Osteoblast (primary cell): ENCODE data around the gene GSDME. TPM values are rescaled to one million over a fixed set of nuclear protein-coding genes. Genes with fewer than 3 reads are reported as not detected.

Experiments used
- DNase-seq: peaks from one replicate; pipeline ENCODE4 v3.0.0; 2011; ENCODE audit warnings: low spot score, mixed read lengths; ENCODE audit not compliant: insufficient read length; ENCODE audit errors: missing footprints
- H2AFZ ChIP-seq: 2 replicates; pipeline ENCODE4 v1.6.0; 2011; ENCODE audit warnings: mild to moderate bottlenecking, low read length
- H3K27ac ChIP-seq: 2 replicates; pipeline ENCODE4 v1.5.1; 2011; ENCODE audit warnings: mild to moderate bottlenecking, low read depth, low read length, moderate library complexity
- H3K27me3 ChIP-seq: 2 replicates; pipeline ENCODE4 v1.6.0; 2012; ENCODE audit warnings: mild to moderate bottlenecking, control low read depth, inconsistent platforms, low read length, moderate library complexity; ENCODE audit not compliant: insufficient read depth
- H3K36me3 ChIP-seq: 2 replicates; pipeline ENCODE4 v1.5.1; 2011; ENCODE audit warnings: mild to moderate bottlenecking, low read length, control low read depth, moderate library complexity; ENCODE audit not compliant: insufficient read depth
- H3K4me1 ChIP-seq: 2 replicates; pipeline ENCODE4 v1.5.1; 2011; ENCODE audit warnings: mild to moderate bottlenecking, low read length, control low read depth, moderate library complexity; ENCODE audit not compliant: insufficient read depth
- H3K4me2 ChIP-seq: 2 replicates; pipeline ENCODE4 v1.6.0; 2011; ENCODE audit warnings: mild to moderate bottlenecking, low read length; ENCODE audit not compliant: insufficient read depth
- H3K4me3 ChIP-seq: fragments of 200-600 bp; sonication (generic); 3 replicates; pipeline ENCODE4 v1.5.1; 2012; ENCODE audit warnings: mild to moderate bottlenecking, low read length, inconsistent platforms; ENCODE audit not compliant: insufficient read depth
- H3K79me2 ChIP-seq: 2 replicates; pipeline ENCODE4 v1.6.0; 2012; ENCODE audit warnings: mild to moderate bottlenecking, low read length, control low read depth, inconsistent platforms; ENCODE audit not compliant: insufficient read depth
- H3K9me3 ChIP-seq: 2 replicates; pipeline ENCODE4 v1.5.1; 2011; ENCODE audit warnings: low read depth, low read length, control low read depth
- H4K20me1 ChIP-seq: 2 replicates; pipeline ENCODE4 v1.6.0; 2012; ENCODE audit warnings: mild to moderate bottlenecking, low read length, control low read depth; ENCODE audit not compliant: insufficient read depth
- total RNA-seq: library from RNA; depleted of rRNA; stranded (reverse); fragments of >200 nt; gene quantifications from 2 replicates; pipeline ENCODE4 v1.2.3, GENCODE V29; 2012
- TF ChIP-seq, protein P1 (sequence below): IDR thresholded peaks from 2 replicates; pipeline ENCODE4 v1.5.1; 2011; ENCODE audit warnings: mild to moderate bottlenecking, low read depth, low read length, moderate library complexity; ENCODE audit errors: extremely low read depth

Gene GSDME
- total RNA-seq, 1 donor, result 42.3 TPM

DNA sequence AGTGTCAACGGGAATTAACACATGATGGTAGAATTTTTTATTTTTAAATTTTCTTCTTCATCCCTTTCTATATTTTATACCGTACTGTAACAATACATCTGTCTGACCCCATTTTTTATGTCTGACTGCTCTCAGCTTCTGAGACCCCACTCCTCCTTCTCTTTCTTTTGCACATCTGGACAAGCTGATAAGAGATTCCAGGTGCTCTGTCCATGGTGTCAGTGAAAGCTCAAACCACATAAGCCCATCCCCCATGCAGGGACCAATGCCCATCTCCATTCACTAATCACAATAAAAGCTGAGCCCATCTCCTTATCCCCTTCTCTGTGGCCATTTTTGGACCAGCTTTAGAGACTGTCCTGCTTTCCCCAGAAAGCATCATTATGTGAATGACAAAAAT, 8.7 kb downstream of the GSDME start:
- H2AFZ ChIP-seq, result no peak overlapping the region
- no peak for DNase-seq
- TF ChIP-seq, protein P1, sequence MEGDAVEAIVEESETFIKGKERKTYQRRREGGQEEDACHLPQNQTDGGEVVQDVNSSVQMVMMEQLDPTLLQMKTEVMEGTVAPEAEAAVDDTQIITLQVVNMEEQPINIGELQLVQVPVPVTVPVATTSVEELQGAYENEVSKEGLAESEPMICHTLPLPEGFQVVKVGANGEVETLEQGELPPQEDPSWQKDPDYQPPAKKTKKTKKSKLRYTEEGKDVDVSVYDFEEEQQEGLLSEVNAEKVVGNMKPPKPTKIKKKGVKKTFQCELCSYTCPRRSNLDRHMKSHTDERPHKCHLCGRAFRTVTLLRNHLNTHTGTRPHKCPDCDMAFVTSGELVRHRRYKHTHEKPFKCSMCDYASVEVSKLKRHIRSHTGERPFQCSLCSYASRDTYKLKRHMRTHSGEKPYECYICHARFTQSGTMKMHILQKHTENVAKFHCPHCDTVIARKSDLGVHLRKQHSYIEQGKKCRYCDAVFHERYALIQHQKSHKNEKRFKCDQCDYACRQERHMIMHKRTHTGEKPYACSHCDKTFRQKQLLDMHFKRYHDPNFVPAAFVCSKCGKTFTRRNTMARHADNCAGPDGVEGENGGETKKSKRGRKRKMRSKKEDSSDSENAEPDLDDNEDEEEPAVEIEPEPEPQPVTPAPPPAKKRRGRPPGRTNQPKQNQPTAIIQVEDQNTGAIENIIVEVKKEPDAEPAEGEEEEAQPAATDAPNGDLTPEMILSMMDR, result no peak

DNA sequence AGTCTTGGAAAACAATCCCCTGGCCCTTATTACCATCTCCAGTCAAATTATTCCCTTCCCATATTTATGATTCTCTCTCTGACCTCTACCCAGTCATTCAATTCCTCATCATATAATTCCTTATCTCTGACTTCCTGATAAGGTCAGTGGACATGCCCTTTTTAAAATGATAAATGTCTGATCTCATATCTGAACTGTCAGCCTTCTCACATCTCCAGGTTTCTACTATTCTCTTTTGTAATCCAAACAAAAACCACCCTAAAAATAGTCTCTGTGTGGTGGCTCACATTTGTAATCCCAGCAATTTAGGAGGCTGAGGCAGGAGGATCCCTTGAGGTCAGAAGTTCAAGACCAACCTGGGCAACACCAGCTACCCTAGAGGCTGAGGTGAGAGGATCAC, 11.9 kb downstream of the GSDME start:
- peaks cover 2% of the 10 kb centered on the region for H3K4me1 ChIP-seq
- H2AFZ ChIP-seq, result no peak overlapping the region
- H3K36me3 ChIP-seq, result no peaks in the 10 kb centered on the region
- H3K27ac ChIP-seq, result no peak overlapping the region
- no peak overlapping the region for H3K4me2 ChIP-seq
- H3K79me2 ChIP-seq, result no peaks in the 10 kb centered on the region
- no peaks in the 10 kb centered on the region for H3K27me3 ChIP-seq
- H3K9me3 ChIP-seq, result no peaks in the 10 kb centered on the region
- no peaks in the 10 kb centered on the region for H4K20me1 ChIP-seq
- DNase-seq, result no peak
- H3K4me3 ChIP-seq, result no peak overlapping the region
- TF ChIP-seq, protein P1, result no peak

More for the DNA sequence above, 8.7 kb downstream of the GSDME start:
- no peak overlapping the region for H3K4me2 ChIP-seq
- no peak overlapping the region for H3K4me3 ChIP-seq
- no peaks in the 10 kb centered on the region for H3K9me3 ChIP-seq
- no peaks in the 10 kb centered on the region for H3K36me3 ChIP-seq
- H3K27me3 ChIP-seq, result no peaks in the 10 kb centered on the region
- no peaks in the 10 kb centered on the region for H3K4me1 ChIP-seq
- H4K20me1 ChIP-seq, result no peaks in the 10 kb centered on the region
- peaks cover 4% of the 10 kb centered on the region for H3K79me2 ChIP-seq
- H3K27ac ChIP-seq, result no peak overlapping the region

DNA sequence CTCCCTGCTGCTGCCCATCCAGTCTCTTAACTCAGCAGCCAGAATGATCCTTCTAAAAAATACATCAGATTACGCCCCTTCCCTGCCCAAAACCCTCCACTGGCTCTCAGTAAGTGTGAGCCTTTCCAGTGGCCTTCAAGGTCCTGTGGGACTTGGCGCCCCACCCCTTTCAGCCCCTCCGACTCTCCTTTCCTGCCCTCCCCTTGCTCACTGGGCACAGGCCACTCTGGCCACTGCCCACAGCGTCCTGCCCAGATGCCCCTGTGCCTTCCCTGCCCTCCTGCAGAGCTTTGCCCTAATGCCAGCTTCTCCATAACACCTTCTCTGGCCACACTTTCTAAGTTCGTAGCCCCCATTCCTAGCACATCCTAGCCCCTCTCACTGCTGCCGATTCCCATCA, 13.8 kb downstream of the GSDME start:
- TF ChIP-seq, protein P1, result no peak
- peaks cover 2% of the 10 kb centered on the region for H3K4me1 ChIP-seq
- no peaks in the 10 kb centered on the region for H3K36me3 ChIP-seq
- H3K27me3 ChIP-seq, result no peaks in the 10 kb centered on the region
- H3K79me2 ChIP-seq, result no peaks in the 10 kb centered on the region
- no peaks in the 10 kb centered on the region for H4K20me1 ChIP-seq
- no peak overlapping the region for H3K27ac ChIP-seq
- no peak for DNase-seq
- peaks cover 2% of the 10 kb centered on the region for H3K9me3 ChIP-seq
- H3K4me3 ChIP-seq, result no peak overlapping the region
- H2AFZ ChIP-seq, result no peak overlapping the region
- H3K4me2 ChIP-seq, result no peak overlapping the region

DNA sequence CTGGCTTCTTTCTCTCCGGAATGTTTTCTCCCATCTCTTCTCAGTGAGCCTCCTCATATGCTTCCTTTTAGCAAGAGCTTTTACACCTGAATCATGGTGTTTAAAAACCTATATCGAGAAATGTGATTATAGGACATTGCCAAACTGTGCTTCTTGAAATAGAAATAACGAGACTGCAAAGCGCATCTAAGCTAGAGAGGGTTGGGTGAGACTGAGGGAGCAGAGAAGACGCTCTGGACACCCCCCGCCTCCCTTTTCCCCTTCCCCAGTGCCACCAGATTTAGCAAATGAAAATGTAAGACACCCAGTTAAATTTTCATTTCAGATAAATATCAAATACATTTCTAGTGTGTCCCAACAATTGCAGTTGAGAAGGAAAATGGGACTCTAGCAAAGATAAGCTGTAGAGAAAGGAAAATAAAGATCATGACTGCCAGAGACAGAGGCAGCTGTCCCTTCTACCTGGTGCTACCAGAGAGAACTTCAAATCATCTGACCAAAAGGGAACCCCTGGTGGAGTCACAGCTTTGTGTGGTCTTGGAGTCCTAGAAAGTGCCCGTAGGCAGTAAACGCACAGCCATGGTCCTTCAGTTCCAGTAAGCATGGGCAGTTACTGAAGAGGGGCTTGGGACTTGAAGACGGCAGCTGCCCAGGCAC, 14.6 kb downstream of the GSDME start:
- H3K4me2 ChIP-seq, result no peak overlapping the region
- H3K4me3 ChIP-seq, result no peak overlapping the region
- no peaks in the 10 kb centered on the region for H4K20me1 ChIP-seq
- TF ChIP-seq, protein P1, result no peak
- H3K9me3 ChIP-seq, result peaks cover 3% of the 10 kb centered on the region
- H3K79me2 ChIP-seq, result no peaks in the 10 kb centered on the region
- peaks cover 2% of the 10 kb centered on the region for H3K4me1 ChIP-seq
- no peaks in the 10 kb centered on the region for H3K36me3 ChIP-seq
- no peaks in the 10 kb centered on the region for H3K27me3 ChIP-seq
- peak; percentile 47 for DNase-seq
- peak overlapping the region; percentile 36 for H3K27ac ChIP-seq
- no peak overlapping the region for H2AFZ ChIP-seq
